ENCODE results near the gene MICAL3.
A peak's percentile ranks its signal among the peaks of the same experiment; 100 is the strongest.

The MICAL3 gene

GRCh38 chr22:17913801-17914347 lies 110.5 kb downstream of the MICAL3 start:
- in situ Hi-C loops (cut with HindIII; ENCODE audit: low pct_ligation_motif_present, low pct_unique_long_range_greater_than_20kb, low sequenced_read_pairs), result no loop called here
- no peak for DNase-seq

GRCh38 chr22:17912945-17913721 lies 111.2 kb downstream of the MICAL3 start:
- in situ Hi-C loops (cut with HindIII; ENCODE audit: low pct_ligation_motif_present, low pct_unique_long_range_greater_than_20kb, low sequenced_read_pairs), result no loop called here
- no peak for DNase-seq

GRCh38 chr22:17911887-17912286 lies 112.5 kb downstream of the MICAL3 start:
- no peak for DNase-seq
- in situ Hi-C loops (cut with HindIII; ENCODE audit: low pct_ligation_motif_present, low pct_unique_long_range_greater_than_20kb, low sequenced_read_pairs), result no loop called here

DNA sequence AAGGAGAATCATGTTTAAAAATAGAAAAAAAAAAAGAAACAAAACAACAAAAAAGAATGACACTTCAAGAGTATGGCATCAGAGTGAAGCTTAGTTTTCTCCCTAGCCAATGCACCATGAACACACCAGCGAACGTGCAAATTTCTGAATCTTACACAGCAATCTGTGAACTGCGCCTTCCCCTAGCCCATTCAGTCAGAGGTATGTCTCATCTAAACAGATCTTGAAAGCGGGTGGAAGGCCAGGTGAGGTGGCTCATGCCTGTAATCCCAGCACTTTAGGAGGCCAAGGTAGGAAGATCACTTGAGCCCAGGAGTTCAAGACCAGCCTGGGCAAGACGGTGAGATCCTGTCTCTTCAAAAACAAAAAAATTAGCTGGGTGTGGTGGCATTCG lies 113.1 kb downstream of the MICAL3 start:
- in situ Hi-C loops (cut with HindIII; ENCODE audit: low pct_ligation_motif_present, low pct_unique_long_range_greater_than_20kb, low sequenced_read_pairs), result no loop called here
- DNase-seq, result no peak

- in situ Hi-C loops (cut with HindIII; ENCODE audit: low pct_ligation_motif_present, low pct_unique_long_range_greater_than_20kb, low sequenced_read_pairs), result no loop called here
- DNase-seq, result peak; percentile 76
These were observed 113.6 kb downstream of the MICAL3 start for GRCh38 chr22:17910561-17911311.

GRCh38 chr22:17907748-17908051 lies 116.7 kb downstream of the MICAL3 start:
- in situ Hi-C loops (cut with HindIII; ENCODE audit: low pct_ligation_motif_present, low pct_unique_long_range_greater_than_20kb, low sequenced_read_pairs), result no loop called here
- DNase-seq, result no peak

GRCh38 chr22:17906978-17907747 lies 117.2 kb downstream of the MICAL3 start:
- in situ Hi-C loops (cut with HindIII; ENCODE audit: low pct_ligation_motif_present, low pct_unique_long_range_greater_than_20kb, low sequenced_read_pairs), result no loop called here

GRCh38 chr22:17905445-17905844 lies 118.9 kb downstream of the MICAL3 start:
- no peak for DNase-seq
- in situ Hi-C loops (cut with HindIII; ENCODE audit: low pct_ligation_motif_present, low pct_unique_long_range_greater_than_20kb, low sequenced_read_pairs), result no loop called here

More at GRCh38 chr22:17906978-17907747, 117.2 kb downstream of the MICAL3 start:
- DNase-seq, result no peak

GRCh38 chr22:17903564-17904295 lies 120.6 kb downstream of the MICAL3 start:
- DNase-seq, result no peak
- in situ Hi-C loops (cut with HindIII; ENCODE audit: low pct_ligation_motif_present, low pct_unique_long_range_greater_than_20kb, low sequenced_read_pairs), result no loop called here

DNA sequence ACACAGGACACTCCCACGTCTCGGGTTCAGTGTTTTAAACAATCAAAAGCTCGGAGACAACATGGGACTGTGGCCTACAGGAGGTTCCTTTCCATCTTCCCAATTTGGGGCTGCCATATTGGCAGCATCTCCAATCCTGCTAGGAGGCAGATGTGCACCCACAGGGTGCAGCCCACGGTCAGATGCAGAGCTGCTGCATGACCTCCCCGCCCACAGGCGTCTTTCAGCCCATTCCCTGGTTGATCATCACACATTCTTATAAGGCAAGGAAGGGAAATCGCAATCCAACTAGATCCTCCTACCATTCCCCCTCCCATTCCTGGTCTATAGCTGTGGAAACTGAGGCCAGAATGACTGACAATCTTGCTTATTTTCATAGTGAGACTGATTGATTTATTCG lies 121.4 kb downstream of the MICAL3 start:
- in situ Hi-C loops (cut with HindIII; ENCODE audit: low pct_ligation_motif_present, low pct_unique_long_range_greater_than_20kb, low sequenced_read_pairs), result no loop called here
- DNase-seq, result no peak

- no peak for DNase-seq
- in situ Hi-C loops (cut with HindIII; ENCODE audit: low pct_ligation_motif_present, low pct_unique_long_range_greater_than_20kb, low sequenced_read_pairs), result no loop called here
These were observed 126.0 kb downstream of the MICAL3 start for GRCh38 chr22:17898375-17898774.

GRCh38 chr22:17897858-17898257 lies 126.5 kb downstream of the MICAL3 start:
- in situ Hi-C loops (cut with HindIII; ENCODE audit: low pct_ligation_motif_present, low pct_unique_long_range_greater_than_20kb, low sequenced_read_pairs), result no loop called here
- no peak for DNase-seq

DNA sequence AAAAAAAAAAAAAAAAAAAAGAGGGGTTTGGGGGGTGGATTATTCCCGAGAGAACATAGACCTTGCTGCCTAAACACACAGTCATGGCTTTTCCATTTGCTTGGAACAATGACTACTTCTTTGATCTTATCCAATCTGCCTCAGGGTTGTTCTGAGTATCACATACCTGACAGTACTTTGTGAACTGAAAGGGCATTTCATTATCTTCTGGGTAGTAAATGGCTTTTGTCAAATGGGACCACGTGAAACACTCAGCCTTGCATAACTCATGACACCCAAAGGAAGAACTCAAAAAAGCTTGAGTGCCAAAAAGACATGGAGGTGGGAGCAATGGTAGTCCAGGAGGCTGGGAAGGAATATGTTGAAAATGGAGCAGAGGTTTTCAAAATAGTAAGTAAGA lies 126.9 kb downstream of the MICAL3 start:
- DNase-seq, result no peak
- in situ Hi-C loops (cut with HindIII; ENCODE audit: low pct_ligation_motif_present, low pct_unique_long_range_greater_than_20kb, low sequenced_read_pairs), result no loop called here

GRCh38 chr22:17896586-17896985 lies 127.8 kb downstream of the MICAL3 start:
- no peak for DNase-seq
- in situ Hi-C loops (cut with HindIII; ENCODE audit: low pct_ligation_motif_present, low pct_unique_long_range_greater_than_20kb, low sequenced_read_pairs), result no loop called here

DNA sequence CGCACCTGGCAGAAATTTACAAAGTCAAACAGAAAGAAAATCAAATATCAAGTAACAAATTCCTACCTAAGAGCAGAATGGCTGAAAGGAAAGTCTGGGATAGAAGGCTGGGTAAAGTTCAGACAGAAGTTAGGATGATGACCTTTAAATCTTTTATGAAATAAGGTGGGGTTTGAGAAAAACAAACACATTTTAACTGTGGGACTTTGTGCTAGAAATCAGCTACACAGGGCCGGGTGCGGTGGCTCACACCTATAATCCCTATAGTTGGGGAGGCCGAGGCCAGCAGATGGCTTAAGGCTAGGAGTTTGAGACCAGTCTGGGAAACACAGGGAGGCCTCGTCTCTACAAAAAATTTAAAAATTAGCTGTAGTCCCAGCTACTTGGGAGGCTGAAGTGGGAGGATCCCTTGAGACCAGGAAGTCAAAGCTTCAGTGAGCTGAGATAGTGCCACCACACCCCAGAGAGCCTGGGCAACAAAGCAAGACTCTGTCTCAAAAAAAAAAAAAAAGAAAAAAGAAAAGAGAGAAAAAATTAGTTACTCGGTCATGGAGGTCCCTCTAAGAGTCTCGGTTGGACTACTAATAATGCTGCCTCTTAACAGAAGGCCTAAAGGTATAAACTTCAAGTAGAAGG lies 130.3 kb downstream of the MICAL3 start:
- in situ Hi-C loops (cut with HindIII; ENCODE audit: low pct_ligation_motif_present, low pct_unique_long_range_greater_than_20kb, low sequenced_read_pairs), result no loop called here
- no peak for DNase-seq

GRCh38 chr22:17892376-17892775 lies 132.0 kb downstream of the MICAL3 start:
- in situ Hi-C loops (cut with HindIII; ENCODE audit: low pct_ligation_motif_present, low pct_unique_long_range_greater_than_20kb, low sequenced_read_pairs), result no loop called here
- DNase-seq, result no peak

DNA sequence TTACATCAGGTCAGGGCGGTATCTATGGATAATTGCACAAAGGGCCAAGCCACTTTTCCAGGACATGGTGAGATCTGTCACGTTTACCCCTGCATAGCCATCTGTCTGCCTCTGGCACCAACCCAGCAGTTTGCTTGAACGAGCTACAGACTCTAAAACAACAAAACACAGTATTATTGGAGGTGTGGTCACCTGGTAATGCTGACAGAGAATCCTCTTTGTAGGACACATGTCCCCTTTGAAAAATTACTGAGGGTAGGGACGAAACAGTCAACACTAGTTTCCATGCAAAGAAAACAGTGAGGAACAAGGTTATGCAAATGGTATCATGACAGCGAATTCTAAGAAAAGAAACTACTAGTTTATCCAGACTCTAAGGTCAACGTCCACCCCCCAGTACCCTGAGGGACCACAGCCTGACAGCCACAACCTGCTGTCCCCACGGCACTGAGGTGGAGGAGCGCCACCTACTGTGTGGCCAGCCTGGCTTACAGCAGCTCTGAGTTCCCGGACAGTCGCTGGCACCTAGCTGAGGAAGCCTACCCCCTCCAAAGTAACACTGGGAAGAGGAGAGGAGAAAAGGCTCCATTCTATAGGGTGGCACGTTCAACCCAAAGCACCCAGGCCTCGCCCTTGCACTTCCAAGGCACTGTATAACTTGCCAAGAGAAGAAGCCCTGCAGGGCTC lies 132.7 kb downstream of the MICAL3 start:
- DNase-seq, result no peak
- in situ Hi-C loops (cut with HindIII; ENCODE audit: low pct_ligation_motif_present, low pct_unique_long_range_greater_than_20kb, low sequenced_read_pairs), result no loop called here

GRCh38 chr22:17890892-17891291 lies 133.5 kb downstream of the MICAL3 start:
- in situ Hi-C loops (cut with HindIII; ENCODE audit: low pct_ligation_motif_present, low pct_unique_long_range_greater_than_20kb, low sequenced_read_pairs), result no loop called here
- no peak for DNase-seq

Measured in ACHN (cell line).